ENCODE results near the gene KIF26B.

DNA sequence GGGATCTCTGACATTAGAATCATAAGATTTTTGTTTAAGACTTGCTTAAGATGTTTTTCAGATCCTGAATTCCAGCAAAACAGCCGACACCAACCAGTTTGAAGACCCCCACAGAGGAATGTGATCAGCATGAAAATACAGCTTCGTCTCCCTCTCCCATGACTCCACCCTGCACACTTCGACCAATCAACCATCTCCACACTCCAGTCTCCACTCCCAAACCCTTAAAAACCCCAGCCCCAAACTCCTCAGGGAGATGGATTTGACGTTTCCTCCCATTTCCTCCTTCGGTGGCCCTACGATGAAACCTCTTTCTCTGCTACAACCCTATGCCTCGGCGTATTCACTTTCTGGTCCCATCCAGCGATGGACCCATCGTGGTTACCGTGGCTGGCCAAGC is 30.1 kb upstream of the KIF26B start:
- TF ChIP-seq EP300 (IDR thresholded peaks at IDR 0.05) (no peak), POLR2A (IDR thresholded peaks at IDR 0.05) (no peak)
- TF ChIP-seq, protein P1, sequence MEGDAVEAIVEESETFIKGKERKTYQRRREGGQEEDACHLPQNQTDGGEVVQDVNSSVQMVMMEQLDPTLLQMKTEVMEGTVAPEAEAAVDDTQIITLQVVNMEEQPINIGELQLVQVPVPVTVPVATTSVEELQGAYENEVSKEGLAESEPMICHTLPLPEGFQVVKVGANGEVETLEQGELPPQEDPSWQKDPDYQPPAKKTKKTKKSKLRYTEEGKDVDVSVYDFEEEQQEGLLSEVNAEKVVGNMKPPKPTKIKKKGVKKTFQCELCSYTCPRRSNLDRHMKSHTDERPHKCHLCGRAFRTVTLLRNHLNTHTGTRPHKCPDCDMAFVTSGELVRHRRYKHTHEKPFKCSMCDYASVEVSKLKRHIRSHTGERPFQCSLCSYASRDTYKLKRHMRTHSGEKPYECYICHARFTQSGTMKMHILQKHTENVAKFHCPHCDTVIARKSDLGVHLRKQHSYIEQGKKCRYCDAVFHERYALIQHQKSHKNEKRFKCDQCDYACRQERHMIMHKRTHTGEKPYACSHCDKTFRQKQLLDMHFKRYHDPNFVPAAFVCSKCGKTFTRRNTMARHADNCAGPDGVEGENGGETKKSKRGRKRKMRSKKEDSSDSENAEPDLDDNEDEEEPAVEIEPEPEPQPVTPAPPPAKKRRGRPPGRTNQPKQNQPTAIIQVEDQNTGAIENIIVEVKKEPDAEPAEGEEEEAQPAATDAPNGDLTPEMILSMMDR (IDR thresholded peaks at IDR 0.05) = no peak

Measured in suprapubic skin (tissue), 3 donors.